CD4-positive, alpha-beta T cell treated with Interleukin-4 for 1 hour (primary cell): ENCODE results near the gene OR10H2.
A peak's percentile ranks its signal among the peaks of the same experiment; 100 is the strongest.
"Not testable (repeated sequence)": the region's sequence is repeated elsewhere in the genome, so short reads cannot be mapped to it uniquely, and the experiment has no call there.

Experiments used
- DNase-seq, 2 donors: peaks; one replicate each; pipeline ENCODE4 v3.0.0-alpha.2; 2020 to 2022

The OR10H2 gene, protein sequence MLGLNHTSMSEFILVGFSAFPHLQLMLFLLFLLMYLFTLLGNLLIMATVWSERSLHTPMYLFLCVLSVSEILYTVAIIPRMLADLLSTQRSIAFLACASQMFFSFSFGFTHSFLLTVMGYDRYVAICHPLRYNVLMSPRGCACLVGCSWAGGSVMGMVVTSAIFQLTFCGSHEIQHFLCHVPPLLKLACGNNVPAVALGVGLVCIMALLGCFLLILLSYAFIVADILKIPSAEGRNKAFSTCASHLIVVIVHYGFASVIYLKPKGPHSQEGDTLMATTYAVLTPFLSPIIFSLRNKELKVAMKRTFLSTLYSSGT

DNA sequence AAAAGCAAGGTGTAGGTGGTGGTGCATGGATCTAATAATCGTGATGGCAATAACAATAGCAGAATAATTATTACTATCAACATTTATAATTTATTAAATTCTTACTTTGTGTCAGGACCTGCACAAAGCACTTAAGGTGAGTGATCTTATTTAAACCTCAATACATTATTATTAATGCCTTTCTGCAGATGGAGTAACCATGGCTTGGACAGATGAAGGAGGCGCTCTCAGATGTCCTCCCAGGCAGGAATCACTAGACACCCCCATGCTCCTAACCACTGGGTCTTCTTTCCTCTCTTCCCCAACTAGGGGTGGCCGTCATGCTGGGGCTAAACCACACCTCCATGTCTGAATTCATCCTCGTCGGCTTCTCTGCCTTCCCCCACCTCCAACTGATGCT lies at the start of gene OR10H2:
Gene OR10H2 (plus strand): TSS at position 301 of the 400 bp plus-strand sequence. CDS start 20 bp downstream, at position 321.
- no peak for DNase-seq

- no peak for DNase-seq
Observed at GRCh38 chr19:15679089-15679488, 48.7 kb upstream of the OR10H2 start.

DNA sequence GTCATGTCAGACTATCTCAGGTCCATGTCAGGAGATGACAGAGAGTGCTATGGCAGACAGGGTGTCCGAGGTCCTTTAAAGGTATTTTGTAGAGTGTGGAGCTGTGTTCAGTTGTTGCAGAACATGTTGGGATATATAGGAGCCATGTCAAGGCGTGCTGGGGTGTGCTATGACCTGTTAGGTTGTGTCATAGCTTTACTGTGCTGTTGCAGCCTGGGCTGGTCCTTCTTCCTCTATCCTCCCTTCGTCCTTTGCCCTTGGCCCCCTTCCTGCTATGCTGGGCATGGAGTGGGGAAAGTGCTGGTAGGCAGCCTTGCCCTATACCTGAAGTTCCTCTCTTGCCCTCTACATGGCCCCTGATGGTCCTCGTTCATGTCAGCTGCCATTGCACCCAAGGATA lies 48.0 kb upstream of the OR10H2 start:
- not testable (repeated sequence) for DNase-seq

DNA sequence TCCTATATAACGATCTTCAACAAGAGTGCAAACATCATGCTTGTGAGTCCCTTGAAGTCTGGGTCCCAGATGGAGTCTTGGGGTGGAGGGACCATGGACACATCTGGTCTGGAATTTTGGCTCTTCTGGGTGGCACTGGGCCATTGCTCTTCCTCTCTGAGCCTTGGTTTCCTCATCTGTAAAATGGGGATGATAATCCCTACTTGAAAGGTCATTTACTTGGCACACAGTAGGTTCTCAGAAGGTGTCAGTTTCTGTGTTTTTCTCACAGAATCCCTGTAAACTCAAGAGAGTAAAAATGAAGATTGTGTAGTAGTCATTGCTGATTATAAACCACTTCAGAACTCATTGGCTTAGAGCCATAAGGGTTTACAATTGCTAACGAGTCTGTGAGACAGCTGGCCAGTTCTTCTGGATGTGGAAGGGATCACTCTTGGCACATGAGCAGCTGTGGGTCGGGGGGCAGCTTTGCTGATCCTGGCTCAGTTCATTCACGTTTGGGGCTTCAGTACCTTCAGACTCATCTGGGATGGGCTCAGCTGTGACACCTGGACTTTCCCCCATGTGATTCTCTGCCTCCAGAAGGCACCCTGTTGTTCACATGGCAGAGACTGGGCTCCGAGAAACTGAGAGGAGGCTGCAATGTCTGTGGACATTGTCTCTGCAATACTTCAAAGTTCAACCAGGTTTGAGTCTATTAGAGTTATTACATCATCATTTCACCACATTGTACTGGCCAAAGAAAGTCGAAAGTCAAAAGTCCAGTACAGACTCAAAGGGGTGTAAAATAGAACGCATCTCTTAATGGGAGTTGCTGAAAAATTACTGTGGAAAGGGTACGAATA lies 47.1 kb upstream of the OR10H2 start:
- no peak for DNase-seq

- DNase-seq, result no peak
Observed at GRCh38 chr19:15683411-15683810, 44.4 kb upstream of the OR10H2 start.

DNA sequence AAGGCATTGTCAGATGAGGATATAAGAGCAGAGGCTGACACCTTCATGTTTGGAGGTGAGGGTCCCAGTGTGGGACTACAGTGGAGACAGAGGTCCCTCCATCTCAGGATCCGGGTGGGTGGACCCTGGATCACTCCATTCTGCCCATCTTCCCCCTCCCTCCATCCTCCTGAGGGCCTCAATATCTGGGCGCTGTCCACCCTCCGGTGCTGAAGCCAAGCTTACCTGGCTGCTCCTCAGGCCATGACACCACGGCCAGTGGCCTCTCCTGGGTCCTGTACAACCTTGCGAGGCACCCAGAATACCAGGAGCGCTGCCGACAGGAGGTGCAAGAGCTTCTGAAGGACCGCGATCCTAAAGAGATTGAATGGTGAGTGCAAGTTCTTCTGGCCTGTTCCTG lies 43.0 kb upstream of the OR10H2 start:
- DNase-seq, result no peak

DNA sequence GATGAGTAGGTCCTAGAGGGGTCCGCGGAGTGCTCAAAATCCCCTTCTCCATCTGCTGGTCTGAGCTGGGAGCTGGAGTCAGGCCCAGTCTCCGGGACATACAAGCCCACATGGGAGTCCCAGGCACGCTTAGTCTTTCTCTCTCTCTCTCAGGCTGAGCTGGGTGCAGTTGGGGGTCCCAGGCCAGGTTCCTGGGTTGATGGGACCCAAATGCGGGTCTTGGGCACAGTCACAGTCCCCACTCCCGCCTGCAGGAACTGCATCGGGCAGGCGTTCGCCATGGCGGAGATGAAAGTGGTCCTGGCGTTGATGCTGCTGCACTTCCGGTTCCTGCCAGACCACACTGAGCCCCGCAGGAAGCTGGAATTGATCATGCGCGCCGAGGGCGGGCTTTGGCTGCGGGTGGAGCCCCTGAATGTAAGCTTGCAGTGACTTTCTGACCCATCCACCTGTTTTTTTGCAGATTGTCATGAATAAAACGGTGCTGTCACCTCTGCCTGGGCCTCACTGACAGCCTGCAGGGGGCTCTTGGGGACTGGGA lies 31.1 kb upstream of the OR10H2 start:
- no peak for DNase-seq

- DNase-seq, result no peak
Observed at GRCh38 chr19:15701757-15702533, 25.9 kb upstream of the OR10H2 start.

DNA sequence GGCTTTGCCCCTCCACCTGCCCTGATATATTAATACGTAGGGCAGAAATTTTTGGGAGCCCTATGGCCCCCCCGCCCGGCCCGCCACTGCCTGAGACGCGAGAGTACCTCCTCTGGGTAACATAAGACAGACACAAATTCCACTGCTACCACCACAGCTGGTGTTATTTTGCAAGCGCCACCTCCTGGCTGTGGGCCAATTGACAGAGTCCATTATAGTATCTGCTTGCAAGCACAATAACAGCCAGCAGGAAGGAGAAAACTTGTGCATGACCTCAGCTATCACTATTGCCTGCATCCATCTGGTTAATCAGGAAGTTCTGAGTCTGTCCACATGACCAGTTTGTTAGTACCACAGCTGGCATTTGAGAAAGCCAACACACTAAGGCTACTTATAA lies 25.3 kb upstream of the OR10H2 start:
- peak; percentile 11 to 30 for DNase-seq

GRCh38 chr19:15714638-15715037 lies 13.2 kb upstream of the OR10H2 start:
- DNase-seq, result no peak

DNA sequence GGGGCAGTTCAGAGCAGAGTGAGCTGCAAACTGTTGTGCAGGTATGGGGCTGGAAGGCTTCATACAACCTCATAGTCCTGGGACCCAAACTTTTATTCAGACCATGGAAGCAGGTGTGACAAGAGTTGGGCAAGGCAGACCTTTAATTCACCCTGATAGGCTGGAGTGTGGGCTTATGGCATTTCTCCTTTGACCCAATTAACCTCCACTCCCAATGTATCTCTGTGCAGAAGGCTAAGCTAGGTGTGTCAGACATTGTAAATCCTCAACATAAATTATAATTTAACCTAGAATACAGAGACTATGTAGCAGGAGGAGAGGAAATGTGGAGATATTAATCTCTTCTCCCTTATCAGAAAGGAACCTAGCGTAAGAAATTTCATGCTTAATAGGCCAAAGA lies 12.2 kb upstream of the OR10H2 start:
- no peak for DNase-seq

- no peak for DNase-seq
Observed at GRCh38 chr19:15717809-15718208, 10.0 kb upstream of the OR10H2 start.

DNA sequence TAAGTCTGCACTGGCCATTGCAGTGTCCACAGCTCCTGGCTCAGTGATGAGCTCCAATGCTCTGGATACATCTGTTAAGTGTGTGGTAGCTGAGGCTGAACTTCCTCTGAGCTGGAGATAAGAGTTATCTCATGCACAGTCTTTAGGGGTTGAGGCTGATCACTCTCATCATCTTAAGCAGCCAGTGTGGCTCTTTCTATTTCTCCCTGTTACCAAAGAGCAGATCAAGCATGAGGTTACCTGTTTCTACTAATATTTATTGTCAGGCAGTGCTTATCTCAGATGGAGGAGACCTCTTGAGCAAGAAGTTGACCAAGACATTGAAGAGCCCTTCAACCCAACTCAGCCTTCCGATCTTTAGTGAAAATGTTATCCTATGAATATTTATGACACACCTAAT lies 6.6 kb upstream of the OR10H2 start:
- DNase-seq, result no peak

DNA sequence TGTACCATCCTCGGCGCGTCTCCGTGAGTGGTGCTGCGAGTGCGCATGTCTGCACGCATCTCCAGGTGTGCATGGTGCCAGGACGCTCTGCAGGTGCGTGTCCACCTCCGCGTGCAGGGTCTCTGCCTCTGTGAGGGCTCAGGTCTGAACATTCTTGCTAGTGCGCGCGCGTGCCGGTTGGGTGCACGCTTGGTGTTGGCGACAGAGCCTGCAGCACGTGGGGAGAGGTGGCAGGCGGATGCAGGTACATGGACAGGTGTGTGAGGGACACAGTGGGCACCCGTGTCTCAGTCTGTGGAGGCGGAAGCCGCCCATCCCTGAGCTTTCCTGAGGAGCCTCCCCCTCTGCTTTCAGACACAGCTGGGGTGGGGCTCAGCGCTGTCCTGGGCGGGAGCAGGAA lies 4.9 kb upstream of the OR10H2 start:
- no peak for DNase-seq

GRCh38 chr19:15730538-15730937 lies 2.7 kb downstream of the OR10H2 start:
- peak in 1 of 2 donors; percentile 1 for DNase-seq

- DNase-seq, result no peak
Observed at GRCh38 chr19:15732388-15732787, 4.6 kb downstream of the OR10H2 start.

GRCh38 chr19:15733895-15734294 lies 6.1 kb downstream of the OR10H2 start:
- DNase-seq, result no peak

GRCh38 chr19:15737722-15738121 lies 9.9 kb downstream of the OR10H2 start, which contains the start of gene OR10H3:
OR10H3 (plus strand) TSS chr19:15737985; CDS start chr19:15741393, 3,408 bp downstream.
- no peak for DNase-seq

DNA sequence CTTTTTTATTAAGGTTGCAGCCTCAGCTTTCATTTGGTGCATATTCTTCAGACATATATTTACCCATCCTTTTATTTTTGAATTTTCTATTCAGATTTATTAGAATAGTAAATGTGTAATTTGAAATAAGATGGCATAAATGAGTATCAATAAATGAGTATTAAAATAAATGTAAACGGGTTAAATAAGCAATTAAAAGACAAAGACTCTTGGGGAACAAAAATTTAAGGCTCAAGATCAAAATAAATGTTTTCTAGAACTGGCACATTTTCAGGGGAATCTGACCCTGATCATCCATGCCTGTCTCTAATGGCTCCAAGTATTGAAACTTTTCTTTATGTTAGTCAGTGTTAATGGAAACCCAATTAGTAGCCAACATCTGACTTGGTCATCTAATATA lies 13.0 kb downstream of the OR10H2 start:
- DNase-seq, result no peak

DNA sequence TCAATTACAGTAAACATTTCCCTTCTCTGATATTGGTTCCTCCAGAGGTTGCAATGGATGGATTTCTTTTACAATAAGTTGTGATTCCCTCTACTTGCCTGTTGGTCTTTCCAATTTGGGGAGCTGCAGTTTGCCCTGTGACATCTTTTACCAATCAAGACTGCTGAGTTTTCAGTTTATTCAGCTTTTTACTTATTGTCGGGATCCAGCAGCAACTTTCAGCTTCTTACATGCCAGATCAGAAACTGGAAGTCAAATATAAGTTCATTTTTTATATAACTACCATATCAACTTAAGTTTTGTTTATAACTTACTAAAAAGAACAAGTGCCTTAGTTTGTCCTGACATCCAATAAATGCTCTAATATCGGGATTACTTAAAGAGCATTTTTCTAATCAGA lies 20.4 kb downstream of the OR10H2 start:
- DNase-seq, result no peak

- no peak for DNase-seq
Observed at GRCh38 chr19:15758379-15758778, 30.6 kb downstream of the OR10H2 start.

DNA sequence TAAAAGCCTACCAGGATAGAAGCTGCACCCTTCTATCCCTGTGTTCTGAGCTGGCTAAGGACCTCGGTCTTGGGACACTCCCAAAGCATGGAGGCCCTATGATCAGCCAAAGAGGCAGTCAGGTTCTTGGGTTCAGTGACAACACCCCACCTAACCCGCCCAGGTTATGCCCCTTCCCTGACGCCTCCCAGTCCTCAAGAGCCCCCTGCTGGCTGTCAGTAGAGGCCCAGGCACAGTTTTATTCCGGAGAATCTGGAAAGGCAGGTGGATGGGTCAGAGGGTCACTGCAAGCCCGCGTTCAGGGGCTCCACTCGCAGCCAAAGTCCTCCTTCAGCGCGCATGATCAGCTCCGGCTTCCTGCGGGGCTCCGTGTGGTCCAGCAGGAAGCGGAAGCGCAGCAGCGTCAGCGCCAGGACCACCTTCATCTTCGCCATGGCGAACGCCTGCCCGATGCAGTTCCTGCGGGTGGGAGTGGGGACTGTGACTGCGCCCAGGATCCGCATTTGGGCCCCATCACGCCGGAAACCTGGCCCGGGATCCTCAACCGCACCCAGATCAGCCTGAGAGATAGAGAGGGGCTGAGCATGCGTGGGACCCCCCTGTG lies 32.2 kb downstream of the OR10H2 start:
- no peak for DNase-seq

DNA sequence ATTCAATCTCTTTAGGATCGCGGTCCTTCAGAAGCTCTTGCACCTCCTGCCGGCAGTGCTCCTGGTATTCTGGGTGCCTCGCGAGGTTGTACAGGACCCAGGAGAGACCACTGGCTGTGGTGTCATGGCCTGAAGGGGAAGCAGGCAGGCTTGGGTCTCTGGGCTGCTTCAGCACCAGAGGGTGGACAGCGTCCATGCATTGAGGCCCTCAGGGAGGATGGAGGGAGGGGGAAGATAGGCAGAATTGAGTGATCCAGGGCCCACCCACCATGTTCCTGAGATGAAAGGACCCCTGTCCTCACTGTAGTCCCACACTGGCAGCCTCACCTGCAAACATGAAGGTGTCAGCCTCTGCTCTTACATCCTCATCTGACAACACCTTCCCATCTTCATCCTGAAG lies 41.8 kb downstream of the OR10H2 start:
- DNase-seq, result no peak
